WTC11 (cell line): ENCODE measurements around the gene BANK1. TPM values are rescaled to one million over a fixed set of nuclear protein-coding genes. Genes with fewer than 3 reads are reported as not detected.

ENCODE experiments used
- ATAC-seq: fragments of 200-7000 bp; cut with Tn5 transposase; 2 replicates; pipeline ENCODE4 v1.10.0; 2021; ENCODE audit warnings: mild to moderate bottlenecking, moderate library complexity
- CTCF ChIA-PET: fragments of 300-600 bp; sonication (Branson Sonifier 250); formaldehyde crosslinking; loops from one replicate; lab custom pipeline; 2021; ENCODE audit warnings: antibody characterized with exemption; lab: Charles Lee
- POLR2A ChIA-PET: fragments of 350-600 bp; sonication (Branson Sonifier 250); formaldehyde crosslinking; loops from one replicate; lab custom pipeline; 2021; ENCODE audit warnings: antibody characterized with exemption; lab: Charles Lee
- DNase-seq: peaks from one replicate; pipeline ENCODE4 v3.0.0; 2021; ENCODE audit warnings: low spot score
- H3K27ac Mint-ChIP-seq: 2 replicates; pipeline ENCODE4 v1.8.0; 2021; ENCODE audit warnings: mixed read lengths
- H3K27me3 Mint-ChIP-seq: 2 replicates; pipeline ENCODE4 v1.8.0; 2021; ENCODE audit warnings: low read depth, mild to moderate bottlenecking, moderate library complexity, mixed read lengths
- H3K36me3 Mint-ChIP-seq: 2 replicates; pipeline ENCODE4 v1.8.0; 2021; ENCODE audit warnings: mixed read lengths
- H3K4me1 Mint-ChIP-seq: 2 replicates; pipeline ENCODE4 v1.8.0; 2022; ENCODE audit warnings: mixed read lengths
- H3K4me3 Mint-ChIP-seq: 2 replicates; pipeline ENCODE4 v1.8.0; 2021; ENCODE audit warnings: mild to moderate bottlenecking, moderate library complexity, mixed read lengths
- H3K9me3 Mint-ChIP-seq: 2 replicates; pipeline ENCODE4 v1.8.0; 2021; ENCODE audit warnings: mixed read lengths
- ARID4B ChIP-seq: sonication (generic); formaldehyde crosslinking; IDR thresholded peaks from 2 replicates; pipeline ENCODE4 v1.8.0; 2023; ENCODE audit warnings: missing genetic modification reagents, mild to moderate bottlenecking, borderline replicate concordance
- ATF2 ChIP-seq: sonication (generic); formaldehyde crosslinking; IDR thresholded peaks from 2 replicates; pipeline ENCODE4 v1.8.1; 2022; ENCODE audit warnings: low read depth, missing genetic modification reagents, borderline replicate concordance
- EMX1 ChIP-seq: fragments of 250-450 bp; sonication (Bioruptor Pico); IDR thresholded peaks from 2 replicates; pipeline ENCODE4 v1.8.0; 2021; ENCODE audit warnings: mild to moderate bottlenecking
- ERG ChIP-seq: fragments of 250-450 bp; sonication (Bioruptor Pico); IDR thresholded peaks from 2 replicates; pipeline ENCODE4 v1.8.0; 2021; ENCODE audit warnings: mild to moderate bottlenecking
- GTF2I ChIP-seq: fragments of 250-450 bp; sonication (Bioruptor Pico); conservative IDR thresholded peaks from 2 replicates; pipeline ENCODE4 v1.4.0; 2021; ENCODE audit warnings: mild to moderate bottlenecking
- HMGXB4 ChIP-seq: sonication (generic); formaldehyde crosslinking; IDR thresholded peaks from 2 replicates; pipeline ENCODE4 v1.8.1; 2023; ENCODE audit warnings: mild to moderate bottlenecking, moderate library complexity, missing genetic modification reagents
- IRF2 ChIP-seq: sonication (generic); formaldehyde crosslinking; IDR thresholded peaks from 2 replicates; pipeline ENCODE4 v1.8.0; 2022; ENCODE audit warnings: low read depth, missing genetic modification reagents, borderline replicate concordance
- MYBL2 ChIP-seq: sonication (generic); formaldehyde crosslinking; IDR thresholded peaks from 2 replicates; pipeline ENCODE4 v1.8.1; 2023; ENCODE audit warnings: mild to moderate bottlenecking, moderate library complexity, missing genetic modification reagents
- NR3C1 ChIP-seq: sonication (generic); formaldehyde crosslinking; conservative IDR thresholded peaks from 2 replicates; pipeline ENCODE4 v1.8.1; 2023; ENCODE audit warnings: low read depth, mild to moderate bottlenecking, missing genetic modification reagents
- PREB ChIP-seq: sonication (generic); formaldehyde crosslinking; IDR thresholded peaks from 2 replicates; pipeline ENCODE4 v1.8.1; 2022; ENCODE audit warnings: mild to moderate bottlenecking, missing genetic modification reagents, moderate library complexity, borderline replicate concordance
- RORB ChIP-seq: fragments of 250-450 bp; sonication (Bioruptor Pico); IDR thresholded peaks from 2 replicates; pipeline ENCODE4 v1.9.0; 2021; ENCODE audit warnings: mild to moderate bottlenecking
- SP1 ChIP-seq: sonication (generic); formaldehyde crosslinking; conservative IDR thresholded peaks from 2 replicates; pipeline ENCODE4 v1.8.1; 2022; ENCODE audit warnings: missing genetic modification reagents
- TEAD1 ChIP-seq: sonication (generic); formaldehyde crosslinking; IDR thresholded peaks from 2 replicates; pipeline ENCODE4 v1.8.0; 2022; ENCODE audit warnings: mild to moderate bottlenecking, missing genetic modification reagents
- TP53 ChIP-seq: sonication (generic); formaldehyde crosslinking; IDR thresholded peaks from 2 replicates; pipeline ENCODE4 v1.8.1; 2023; ENCODE audit warnings: mild to moderate bottlenecking, missing genetic modification reagents
- USF2 ChIP-seq: sonication (generic); formaldehyde crosslinking; IDR thresholded peaks from 2 replicates; pipeline ENCODE4 v1.8.1; 2023; ENCODE audit warnings: mild to moderate bottlenecking, missing genetic modification reagents, moderate library complexity
- ZNF281 ChIP-seq: sonication (generic); formaldehyde crosslinking; IDR thresholded peaks from 2 replicates; pipeline ENCODE4 v1.8.0; 2023; ENCODE audit warnings: mild to moderate bottlenecking, missing genetic modification reagents
- ZNF396 ChIP-seq: fragments of 250-450 bp; sonication (Bioruptor Pico); IDR thresholded peaks from 2 replicates; pipeline ENCODE4 v1.8.0; 2021; ENCODE audit warnings: mild to moderate bottlenecking, moderate library complexity, borderline replicate concordance
- ZNF416 ChIP-seq: fragments of 250-450 bp; sonication (Bioruptor Pico); IDR thresholded peaks from 2 replicates; pipeline ENCODE4 v1.9.0; 2021; ENCODE audit warnings: mild to moderate bottlenecking, inconsistent platforms
- ZNF671 ChIP-seq: fragments of 250-450 bp; sonication (Bioruptor Pico); IDR thresholded peaks from 2 replicates; pipeline ENCODE4 v1.8.0; 2021; ENCODE audit warnings: mild to moderate bottlenecking
- total RNA-seq: library from RNA; stranded (reverse); gene quantifications from 3 replicates; pipeline ENCODE4 v1.2.3, GENCODE V29; 2021

Gene BANK1
- total RNA-seq, 1 experiment from 2014 or later: 0.68 TPM

GRCh38 chr4:101857176-101857575 lies 66.6 kb downstream of the BANK1 start:
- DNase-seq: no peak
- TF ChIP-seq ZNF671 (no peak), TEAD1 (no peak), HMGXB4 (CRISPR knock-in tag) (no peak), MYBL2 (CRISPR knock-in tag) (no peak), ZNF281 (CRISPR knock-in tag) (no peak), USF2 (CRISPR knock-in tag) (no peak)
- Mint-ChIP-seq H3K9me3 (no peaks in the 10 kb centered on the region), H3K27ac (no peak overlapping the region), H3K27me3 (no peaks in the 10 kb centered on the region), H3K4me3 (no peak overlapping the region), H3K4me1 (peaks cover 6% of the 10 kb centered on the region), H3K36me3 (no peaks in the 10 kb centered on the region)
- ChIA-PET POLR2A (no interaction called here), CTCF (no interaction called here)
- ATAC-seq: no peak

GRCh38 chr4:101858641-101859040 lies 68.1 kb downstream of the BANK1 start:
- Mint-ChIP-seq H3K9me3 (no peaks in the 10 kb centered on the region), H3K27ac (no peak overlapping the region), H3K36me3 (no peaks in the 10 kb centered on the region), H3K27me3 (no peaks in the 10 kb centered on the region), H3K4me3 (no peak overlapping the region), H3K4me1 (no peaks in the 10 kb centered on the region)
- ATAC-seq: no peak
- DNase-seq: no peak
- ChIA-PET CTCF (no interaction called here), POLR2A (no interaction called here)
- TF ChIP-seq GTF2I (CRISPR knock-in tag) (no peak), EMX1 (CRISPR knock-in tag) (no peak), NR3C1 (CRISPR knock-in tag) (no peak), TP53 (CRISPR knock-in tag) (no peak)

GRCh38 chr4:101862595-101862994 lies 72.1 kb downstream of the BANK1 start:
- H3K27me3 Mint-ChIP-seq: no peaks in the 10 kb centered on the region
- H3K27ac Mint-ChIP-seq: no peak overlapping the region
- H3K4me3 Mint-ChIP-seq: no peak overlapping the region
- H3K9me3 Mint-ChIP-seq: peaks cover 15% of the 10 kb centered on the region
- no peak for ATAC-seq
- CTCF ChIA-PET: no interaction called here
- no peaks in the 10 kb centered on the region for H3K36me3 Mint-ChIP-seq
- POLR2A ChIA-PET: no interaction called here
- DNase-seq: no peak
- no peaks in the 10 kb centered on the region for H3K4me1 Mint-ChIP-seq
- TF ChIP-seq RORB: no peak
- TF ChIP-seq IRF2 (CRISPR knock-in tag): no peak
- no peak for TF ChIP-seq ARID4B (CRISPR knock-in tag)
- TF ChIP-seq ZNF396 (CRISPR knock-in tag): no peak
- TF ChIP-seq SP1: no peak
- no peak for TF ChIP-seq ZNF416
- TF ChIP-seq ATF2 (CRISPR knock-in tag): no peak
- no peak for TF ChIP-seq TEAD1
- TF ChIP-seq PREB (CRISPR knock-in tag): no peak
- no peak for TF ChIP-seq ERG (CRISPR knock-in tag)
